Peyer's patch (tissue), 4 donors: Measurements from ENCODE around the gene RNF145.

Source experiments
- CTCF ChIP-seq, 6 experiments: fragments of 450-650 bp in 4 of 6; fragments of 200-600 bp in 2 of 6; sonication (generic) in 1 of 6; IDR thresholded peaks; one replicate each; pipeline ENCODE4 v1.5.1; 2017 to 2019; ENCODE audit warnings: antibody characterized with exemption in 6 of 6, mild to moderate bottlenecking in 3 of 6, moderate library complexity in 1 of 6
- POLR2A ChIP-seq, 2 donors: fragments of 450-650 bp; IDR thresholded peaks; one replicate each; pipeline ENCODE4 v1.5.1; 2017; ENCODE audit warnings: antibody characterized with exemption in 2 of 2, mild to moderate bottlenecking in 2 of 2, moderate library complexity in 2 of 2

GRCh38 chr5:159163701-159164046 is 45.7 kb downstream of the RNF145 start:
- TF ChIP-seq CTCF (IDR thresholded peaks at IDR 0.05) (no peak), POLR2A (IDR thresholded peaks at IDR 0.05) (no peak)
